GM12865 (cell line): Measurements from ENCODE around the gene PSRC1.

Experiments
- DNase-seq: peaks from one replicate; pipeline ENCODE4 v3.0.0; 2010; ENCODE audit warnings: low read depth
- H3K4me3 ChIP-seq: 2 replicates; pipeline ENCODE4 v1.5.1; 2011; ENCODE audit warnings: mild to moderate bottlenecking, low read depth, low read length, control low read depth
- CTCF ChIP-seq: IDR thresholded peaks from 2 replicates; pipeline ENCODE4 v1.5.1; 2011; ENCODE audit warnings: low read length, control low read depth, low read depth, inconsistent platforms; ENCODE audit not compliant: insufficient read depth; ENCODE audit errors: missing control alignments

PSRC1 gene

GRCh38 chr1:109304226-109304920 is 21.4 kb upstream of the PSRC1 start:
- no peak for TF ChIP-seq CTCF
- no peak for DNase-seq
- H3K4me3 ChIP-seq = no peak overlapping the region

DNA sequence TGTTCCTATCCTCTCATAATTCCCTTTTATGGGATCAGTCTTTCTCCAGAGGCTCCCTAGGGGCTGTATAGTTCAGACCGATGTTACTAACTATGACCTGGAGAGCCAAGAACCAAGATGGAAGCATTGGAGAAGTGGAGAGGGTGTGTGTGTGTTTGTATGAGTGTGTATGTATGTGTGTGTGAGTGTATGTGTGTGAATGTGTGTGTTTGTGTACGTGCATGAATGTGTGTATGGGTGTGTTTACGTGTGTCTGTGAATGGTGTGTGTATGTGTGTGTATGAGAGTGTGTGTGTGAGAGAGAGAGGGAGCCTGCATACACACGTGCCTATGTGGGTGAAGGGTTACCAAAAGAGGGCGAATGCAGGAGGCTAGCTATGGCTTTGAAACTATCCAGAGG is 18.9 kb upstream of the PSRC1 start:
- no peak for DNase-seq
- no peak overlapping the region for H3K4me3 ChIP-seq
- TF ChIP-seq CTCF = no peak

GRCh38 chr1:109300650-109301151 is 17.8 kb upstream of the PSRC1 start:
- H3K4me3 ChIP-seq = no peak overlapping the region
- TF ChIP-seq CTCF = no peak
- DNase-seq = no peak

DNA sequence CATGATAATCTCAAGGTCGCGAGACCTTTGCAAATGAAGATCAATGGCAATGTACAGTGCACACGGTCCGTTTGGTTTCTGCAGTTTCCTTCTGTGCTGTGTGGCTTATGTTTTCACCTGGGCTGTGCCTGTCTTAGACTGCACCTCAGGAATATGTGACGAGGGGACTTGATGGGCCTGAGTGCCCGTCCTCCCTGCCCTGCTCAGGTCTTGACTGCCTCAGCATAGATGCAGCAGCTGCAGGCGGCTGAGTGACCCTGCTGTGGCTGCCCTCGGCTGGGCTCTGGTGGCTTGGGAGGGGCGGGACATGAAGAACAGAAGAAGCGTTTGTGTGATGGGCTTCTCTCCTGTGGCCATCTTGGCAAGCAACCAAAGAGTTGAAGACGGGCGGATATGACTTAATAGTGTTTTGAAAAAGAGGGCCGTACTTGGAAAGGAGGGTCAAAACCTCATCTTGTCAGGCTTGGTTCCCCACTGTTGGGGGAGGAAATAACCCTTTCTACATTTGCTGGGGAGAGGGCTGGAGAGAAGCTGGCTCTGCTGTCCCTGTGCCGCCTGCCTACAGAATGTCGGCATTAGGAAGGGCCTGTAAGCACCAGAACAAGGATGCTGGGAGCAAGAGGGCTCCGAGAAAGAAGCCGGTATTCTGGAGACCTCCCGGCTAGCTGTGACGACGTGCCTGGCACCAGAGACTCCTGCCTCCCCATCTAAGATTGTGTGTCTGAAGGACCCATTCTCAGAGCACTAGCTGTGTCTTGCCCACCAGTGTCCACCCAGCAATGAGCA is 16.8 kb upstream of the PSRC1 start:
- no peak for TF ChIP-seq CTCF
- H3K4me3 ChIP-seq = no peak overlapping the region
- DNase-seq = no peak

- H3K4me3 ChIP-seq = no peak overlapping the region
- TF ChIP-seq CTCF = no peak
- DNase-seq = no peak
Observed at GRCh38 chr1:109298666-109299557, 16.0 kb upstream of the PSRC1 start.

GRCh38 chr1:109296782-109297181 is 13.8 kb upstream of the PSRC1 start:
- no peak for TF ChIP-seq CTCF
- DNase-seq = no peak

More at GRCh38 chr1:109296782-109297181, 13.8 kb upstream of the PSRC1 start:
- H3K4me3 ChIP-seq = no peak overlapping the region
